Measurements from ENCODE around the gene PAQR5. TPM values are rescaled to one million over a fixed set of nuclear protein-coding genes. Genes with fewer than 3 reads are reported as not detected.

The PAQR5 gene
- total RNA-seq, 1 donor from 2014 or later, result not detected

GRCh38 chr15:69340243-69340900 is 41.7 kb downstream of the PAQR5 start:
- H3K36me3 Mint-ChIP-seq (ENCODE audit: low read depth), result no peaks in the 10 kb centered on the region
- POLR2A ChIA-PET, result no interaction called here
- H3K27me3 Mint-ChIP-seq, result peaks cover 9% of the 10 kb centered on the region
- H3K9me3 Mint-ChIP-seq, result no peaks in the 10 kb centered on the region
- ATAC-seq (ENCODE audit: low read depth), result no peak
- intact Hi-C loops (cut with micrococcal nuclease), result no loop called here
- H3K4me1 Mint-ChIP-seq, result no peaks in the 10 kb centered on the region
- CTCF ChIA-PET, result no interaction called here
- H3K27ac Mint-ChIP-seq, result no peak overlapping the region
- DNase-seq, result no peak
- H3K4me3 Mint-ChIP-seq, result no peak overlapping the region
- TF ChIP-seq CTCF (IDR thresholded peaks at IDR 0.05), result no peak

GRCh38 chr15:69341356-69341755 is 42.6 kb downstream of the PAQR5 start:
- ChIA-PET POLR2A (no interaction called here), CTCF (no interaction called here)
- H3K9me3 Mint-ChIP-seq, result no peaks in the 10 kb centered on the region
- intact Hi-C loops (cut with micrococcal nuclease), result no loop called here
- H3K4me3 Mint-ChIP-seq, result no peak overlapping the region
- DNase-seq, result no peak
- no peak for ATAC-seq (ENCODE audit: low read depth)
- no peaks in the 10 kb centered on the region for H3K36me3 Mint-ChIP-seq (ENCODE audit: low read depth)
- H3K27ac Mint-ChIP-seq, result no peak overlapping the region
- H3K4me1 Mint-ChIP-seq, result no peaks in the 10 kb centered on the region
- TF ChIP-seq CTCF (IDR thresholded peaks at IDR 0.05), result no peak
- H3K27me3 Mint-ChIP-seq, result peaks cover 9% of the 10 kb centered on the region

GRCh38 chr15:69342460-69343076 is 43.9 kb downstream of the PAQR5 start:
- intact Hi-C loops (cut with micrococcal nuclease), result no loop called here
- POLR2A ChIA-PET, result no interaction called here
- H3K4me1 Mint-ChIP-seq, result no peaks in the 10 kb centered on the region

GRCh38 chr15:69343133-69343532 is 44.4 kb downstream of the PAQR5 start:
- no peaks in the 10 kb centered on the region for H3K36me3 Mint-ChIP-seq (ENCODE audit: low read depth)
- ATAC-seq (ENCODE audit: low read depth) (no peak), DNase-seq (no peak)
- no peaks in the 10 kb centered on the region for H3K9me3 Mint-ChIP-seq
- intact Hi-C loops (cut with micrococcal nuclease), result no loop called here
- no peak overlapping the region for H3K27ac Mint-ChIP-seq
- no peak overlapping the region for H3K4me3 Mint-ChIP-seq
- no peaks in the 10 kb centered on the region for H3K4me1 Mint-ChIP-seq
- ChIA-PET CTCF (no interaction called here), POLR2A (no interaction called here)
- TF ChIP-seq CTCF (IDR thresholded peaks at IDR 0.05), result no peak
- H3K27me3 Mint-ChIP-seq, result peaks cover 9% of the 10 kb centered on the region

More at GRCh38 chr15:69342460-69343076, 43.9 kb downstream of the PAQR5 start:
- ATAC-seq (ENCODE audit: low read depth) (no peak), DNase-seq (no peak)
- CTCF ChIA-PET, result no interaction called here
- no peaks in the 10 kb centered on the region for H3K9me3 Mint-ChIP-seq
- H3K27ac Mint-ChIP-seq, result no peak overlapping the region
- H3K4me3 Mint-ChIP-seq, result no peak overlapping the region
- no peaks in the 10 kb centered on the region for H3K36me3 Mint-ChIP-seq (ENCODE audit: low read depth)
- peaks cover 9% of the 10 kb centered on the region for H3K27me3 Mint-ChIP-seq
- TF ChIP-seq CTCF (IDR thresholded peaks at IDR 0.05), result no peak

- Mint-ChIP-seq H3K4me3 (no peak overlapping the region), H3K27me3 (peaks cover 9% of the 10 kb centered on the region), H3K4me1 (no peaks in the 10 kb centered on the region), H3K9me3 (no peaks in the 10 kb centered on the region), H3K36me3 (ENCODE audit: low read depth) (no peaks in the 10 kb centered on the region), H3K27ac (no peak overlapping the region)
- no peak for DNase-seq
- no peak for TF ChIP-seq CTCF (IDR thresholded peaks at IDR 0.05)
- ChIA-PET POLR2A (no interaction called here), CTCF (no interaction called here)
- intact Hi-C loops (cut with micrococcal nuclease), result no loop called here
- ATAC-seq (ENCODE audit: low read depth), result no peak
Observed at GRCh38 chr15:69344238-69344637, 45.5 kb downstream of the PAQR5 start.

All from activated B cell treated with CpG ODN at 0.5 μM for 24 hours (primary cell).